Measurements from ENCODE around the gene NTM. TPM values are rescaled to one million over a fixed set of nuclear protein-coding genes. Genes with fewer than 3 reads are reported as not detected.

The NTM gene
- total and polyA plus RNA-seq, 2 donors (not counting 1 experiment from before 2014, with no cell fraction given), result 12.3 to 28.6 TPM

DNA sequence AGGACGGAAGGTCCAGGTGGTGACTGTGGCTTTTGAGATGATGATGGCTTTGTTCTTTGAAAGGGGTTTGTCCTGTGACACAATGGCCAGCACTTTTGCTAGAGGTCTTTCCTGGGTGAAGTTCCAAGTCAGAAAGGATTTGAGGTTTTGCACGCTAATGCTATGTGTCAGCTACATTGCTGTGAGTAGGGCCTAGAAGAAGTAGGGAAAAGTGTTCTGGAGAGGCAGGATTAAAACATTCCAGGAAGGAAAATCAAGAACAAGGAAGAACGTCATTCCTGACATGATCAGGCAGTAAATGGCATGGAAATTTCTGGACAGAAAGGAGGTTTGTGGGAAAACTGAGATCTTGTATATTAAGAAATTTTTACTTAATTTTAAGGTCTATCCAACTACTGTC is 290.7 kb downstream of the NTM start:
- no peaks in the 10 kb centered on the region for H4K20me1 ChIP-seq (ENCODE audit: control insufficient read depth, extremely low read depth, insufficient read depth, low read length)
- no peaks in the 10 kb centered on the region for H3K27me3 ChIP-seq (ENCODE audit: control insufficient read depth, insufficient read depth, low read length)
- no peaks in the 10 kb centered on the region for H3K36me3 ChIP-seq (ENCODE audit: control insufficient read depth, insufficient read depth, low read length)
- H2AFZ ChIP-seq (ENCODE audit: low read length), result no peak overlapping the region
- no peak overlapping the region for H3K4me3 ChIP-seq (replicated peaks in 1 of 4; ENCODE audit: control extremely low read depth in 1 of 4, insufficient read depth in 1 of 4, low read depth in 3 of 4, low read length in 4 of 4)
- H3K9ac ChIP-seq (ENCODE audit: insufficient read depth, low read length), result no peak overlapping the region
- TF ChIP-seq CTCF (conservative IDR thresholded peaks at IDR 0.05 in 1 of 2, IDR thresholded peaks at IDR 0.05 in 1 of 2; ENCODE audit: low read depth in 1 of 2, low read length in 2 of 2) (no peak), EZH2 (IDR thresholded peaks at IDR 0.05; ENCODE audit: low read length, missing control alignments) (no peak)
- peak; percentile 21 to 83 for DNase-seq (ENCODE audit: low read depth in 2 of 2)
- H3K27ac ChIP-seq (ENCODE audit: insufficient read depth, low read length), result no peak overlapping the region
- no peaks in the 10 kb centered on the region for H3K79me2 ChIP-seq (ENCODE audit: control insufficient read depth, insufficient read depth, low read length)
- H3K9me3 ChIP-seq (ENCODE audit: control insufficient read depth, insufficient read depth, low read depth, low read length), result no peaks in the 10 kb centered on the region
- no peak overlapping the region for H3K4me2 ChIP-seq (ENCODE audit: extremely low read depth, insufficient read depth, low read length)
- H3K4me1 ChIP-seq (ENCODE audit: control insufficient read depth, extremely low read depth, insufficient read depth, low read length), result no peaks in the 10 kb centered on the region

GRCh38 chr11:131662317-131662972 is 292.0 kb downstream of the NTM start:
- H3K9ac ChIP-seq (ENCODE audit: insufficient read depth, low read length), result no peak overlapping the region
- no peak overlapping the region for H2AFZ ChIP-seq (ENCODE audit: low read length)
- H3K4me3 ChIP-seq (replicated peaks in 1 of 4; ENCODE audit: control extremely low read depth in 1 of 4, insufficient read depth in 1 of 4, low read depth in 3 of 4, low read length in 4 of 4), result no peak overlapping the region
- H3K4me2 ChIP-seq (ENCODE audit: extremely low read depth, insufficient read depth, low read length), result no peak overlapping the region
- DNase-seq (ENCODE audit: low read depth in 2 of 2), result no peak
- no peaks in the 10 kb centered on the region for H4K20me1 ChIP-seq (ENCODE audit: control insufficient read depth, extremely low read depth, insufficient read depth, low read length)
- H3K79me2 ChIP-seq (ENCODE audit: control insufficient read depth, insufficient read depth, low read length), result no peaks in the 10 kb centered on the region
- no peaks in the 10 kb centered on the region for H3K9me3 ChIP-seq (ENCODE audit: control insufficient read depth, insufficient read depth, low read depth, low read length)
- no peaks in the 10 kb centered on the region for H3K4me1 ChIP-seq (ENCODE audit: control insufficient read depth, extremely low read depth, insufficient read depth, low read length)
- H3K27ac ChIP-seq (ENCODE audit: insufficient read depth, low read length), result no peak overlapping the region
- TF ChIP-seq CTCF (conservative IDR thresholded peaks at IDR 0.05 in 1 of 2, IDR thresholded peaks at IDR 0.05 in 1 of 2; ENCODE audit: low read depth in 1 of 2, low read length in 2 of 2), result no peak
- TF ChIP-seq EZH2 (IDR thresholded peaks at IDR 0.05; ENCODE audit: low read length, missing control alignments), result no peak
- no peaks in the 10 kb centered on the region for H3K36me3 ChIP-seq (ENCODE audit: control insufficient read depth, insufficient read depth, low read length)
- no peaks in the 10 kb centered on the region for H3K27me3 ChIP-seq (ENCODE audit: control insufficient read depth, insufficient read depth, low read length)

DNA sequence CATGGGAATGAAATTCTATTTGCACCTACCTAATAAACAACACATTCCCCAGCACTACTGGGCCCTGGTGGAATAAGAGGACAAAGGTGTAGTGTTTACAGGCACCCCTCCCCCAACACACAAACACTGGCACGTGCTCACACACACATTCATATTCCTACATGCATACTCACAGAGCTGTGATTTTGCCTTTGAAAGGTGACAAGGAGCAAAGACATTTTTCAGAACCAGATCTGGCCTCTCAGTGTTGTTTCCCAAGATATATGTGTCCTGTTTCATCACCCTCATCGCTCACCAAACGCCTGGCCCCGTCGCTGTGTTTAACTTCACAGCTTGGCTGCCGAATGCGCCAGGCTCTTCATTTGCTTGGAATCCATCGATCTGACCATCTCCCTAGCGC is 292.6 kb downstream of the NTM start:
- DNase-seq (ENCODE audit: low read depth in 2 of 2), result no peak
- Histone ChIP-seq H3K4me2 (ENCODE audit: extremely low read depth, insufficient read depth, low read length) (no peak overlapping the region), H3K4me1 (ENCODE audit: control insufficient read depth, extremely low read depth, insufficient read depth, low read length) (no peaks in the 10 kb centered on the region), H3K36me3 (ENCODE audit: control insufficient read depth, insufficient read depth, low read length) (no peaks in the 10 kb centered on the region), H3K79me2 (ENCODE audit: control insufficient read depth, insufficient read depth, low read length) (no peaks in the 10 kb centered on the region), H3K27me3 (ENCODE audit: control insufficient read depth, insufficient read depth, low read length) (no peaks in the 10 kb centered on the region), H3K4me3 (replicated peaks in 1 of 4; ENCODE audit: control extremely low read depth in 1 of 4, insufficient read depth in 1 of 4, low read depth in 3 of 4, low read length in 4 of 4) (no peak overlapping the region), H4K20me1 (ENCODE audit: control insufficient read depth, extremely low read depth, insufficient read depth, low read length) (no peaks in the 10 kb centered on the region), H3K9ac (ENCODE audit: insufficient read depth, low read length) (no peak overlapping the region), H3K9me3 (ENCODE audit: control insufficient read depth, insufficient read depth, low read depth, low read length) (no peaks in the 10 kb centered on the region), H3K27ac (ENCODE audit: insufficient read depth, low read length) (no peak overlapping the region), H2AFZ (ENCODE audit: low read length) (no peak overlapping the region)
- TF ChIP-seq EZH2 (IDR thresholded peaks at IDR 0.05; ENCODE audit: low read length, missing control alignments) (no peak), CTCF (conservative IDR thresholded peaks at IDR 0.05 in 1 of 2, IDR thresholded peaks at IDR 0.05 in 1 of 2; ENCODE audit: low read depth in 1 of 2, low read length in 2 of 2) (no peak)
